GM13976 (cell line): Measurements from ENCODE around the gene ZNF280A.

Source experiments
- DNase-seq: peaks from one replicate; pipeline ENCODE4 v3.0.0; 2012; ENCODE audit warnings: low spot score
- in situ Hi-C: fragments of 300-500 bp; cut with MboI; formaldehyde crosslinking; loops from one replicate; pipeline ENCODE4 v1.12.0; 2022; ENCODE audit warnings: low sequenced_read_pairs, mixed read lengths, inconsistent platforms; ENCODE audit not compliant: unreplicated experiment
- TF ChIP-seq, protein P1 (sequence below): IDR thresholded peaks from 2 replicates; pipeline ENCODE4 v1.5.1; 2012; ENCODE audit warnings: borderline replicate concordance, mild to moderate bottlenecking; ENCODE audit not compliant: insufficient read depth; ENCODE audit errors: extremely low read depth, missing control alignments, control extremely low read depth

Gene ZNF280A, protein sequence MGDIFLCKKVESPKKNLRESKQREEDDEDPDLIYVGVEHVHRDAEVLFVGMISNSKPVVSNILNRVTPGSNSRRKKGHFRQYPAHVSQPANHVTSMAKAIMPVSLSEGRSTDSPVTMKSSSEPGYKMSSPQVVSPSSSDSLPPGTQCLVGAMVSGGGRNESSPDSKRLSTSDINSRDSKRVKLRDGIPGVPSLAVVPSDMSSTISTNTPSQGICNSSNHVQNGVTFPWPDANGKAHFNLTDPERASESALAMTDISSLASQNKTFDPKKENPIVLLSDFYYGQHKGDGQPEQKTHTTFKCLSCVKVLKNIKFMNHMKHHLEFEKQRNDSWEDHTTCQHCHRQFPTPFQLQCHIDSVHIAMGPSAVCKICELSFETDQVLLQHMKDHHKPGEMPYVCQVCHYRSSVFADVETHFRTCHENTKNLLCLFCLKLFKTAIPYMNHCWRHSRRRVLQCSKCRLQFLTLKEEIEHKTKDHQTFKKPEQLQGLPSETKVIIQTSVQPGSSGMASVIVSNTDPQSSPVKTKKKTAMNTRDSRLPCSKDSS

DNA sequence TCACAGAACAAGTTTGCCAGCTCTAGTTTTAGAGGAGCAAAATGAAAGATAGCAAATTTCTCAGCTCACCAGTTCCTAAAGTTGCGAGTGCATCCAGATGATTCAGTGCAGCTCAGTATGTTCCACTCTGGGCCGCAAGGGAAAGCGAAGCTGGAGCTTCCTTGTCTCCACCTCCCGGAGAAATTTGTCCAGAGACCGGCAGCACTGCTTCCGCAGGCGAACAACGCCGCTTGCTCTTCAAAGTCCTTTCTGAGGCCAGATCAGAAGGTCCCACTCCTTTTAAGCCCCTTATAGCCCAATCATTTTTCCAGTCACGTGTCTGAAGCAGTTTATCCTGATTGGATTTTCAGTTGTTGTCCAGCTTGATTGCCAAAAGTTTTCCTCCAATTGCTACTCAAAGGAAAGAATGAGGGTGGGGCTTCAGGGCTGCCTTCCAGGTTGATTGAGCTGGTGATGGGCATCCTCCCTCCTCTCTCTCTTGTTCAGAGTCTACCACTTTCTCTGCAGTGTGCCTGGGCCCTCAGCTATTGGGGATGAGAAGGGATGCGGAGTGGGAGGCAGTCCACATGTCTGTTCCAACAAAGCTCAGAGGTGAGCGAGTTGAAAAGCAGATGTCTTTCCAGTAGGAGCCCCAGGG lies at the start of gene ZNF280A:
Gene ZNF280A, minus strand, starts transcription at position 251 of the 637 bp plus-strand sequence. CDS start 4,640 bp downstream, outside the sequence.
- no peak for DNase-seq
- in situ Hi-C loops, result no loop called here

DNA sequence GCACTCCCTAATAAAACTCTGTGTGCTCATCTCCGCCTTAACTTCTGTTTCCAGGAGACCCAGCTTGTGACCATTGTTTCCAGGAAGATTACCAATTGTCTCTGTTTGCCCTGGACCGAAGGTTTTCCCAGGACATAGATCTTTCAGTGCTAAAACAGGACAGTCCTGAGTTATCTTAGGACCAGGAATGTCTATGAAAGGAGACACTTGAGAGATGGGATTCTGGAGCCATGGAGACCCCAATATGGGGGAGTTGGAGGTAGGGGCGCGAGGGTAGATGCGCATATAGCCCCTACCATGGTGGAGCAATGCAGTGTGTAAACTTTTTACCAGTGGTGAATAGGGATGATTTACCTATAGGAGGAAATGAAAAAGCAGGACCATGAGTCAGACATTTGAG lies 49.1 kb upstream of the ZNF280A start:
- no peak for DNase-seq
- TF ChIP-seq, protein P1, sequence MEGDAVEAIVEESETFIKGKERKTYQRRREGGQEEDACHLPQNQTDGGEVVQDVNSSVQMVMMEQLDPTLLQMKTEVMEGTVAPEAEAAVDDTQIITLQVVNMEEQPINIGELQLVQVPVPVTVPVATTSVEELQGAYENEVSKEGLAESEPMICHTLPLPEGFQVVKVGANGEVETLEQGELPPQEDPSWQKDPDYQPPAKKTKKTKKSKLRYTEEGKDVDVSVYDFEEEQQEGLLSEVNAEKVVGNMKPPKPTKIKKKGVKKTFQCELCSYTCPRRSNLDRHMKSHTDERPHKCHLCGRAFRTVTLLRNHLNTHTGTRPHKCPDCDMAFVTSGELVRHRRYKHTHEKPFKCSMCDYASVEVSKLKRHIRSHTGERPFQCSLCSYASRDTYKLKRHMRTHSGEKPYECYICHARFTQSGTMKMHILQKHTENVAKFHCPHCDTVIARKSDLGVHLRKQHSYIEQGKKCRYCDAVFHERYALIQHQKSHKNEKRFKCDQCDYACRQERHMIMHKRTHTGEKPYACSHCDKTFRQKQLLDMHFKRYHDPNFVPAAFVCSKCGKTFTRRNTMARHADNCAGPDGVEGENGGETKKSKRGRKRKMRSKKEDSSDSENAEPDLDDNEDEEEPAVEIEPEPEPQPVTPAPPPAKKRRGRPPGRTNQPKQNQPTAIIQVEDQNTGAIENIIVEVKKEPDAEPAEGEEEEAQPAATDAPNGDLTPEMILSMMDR, result no peak
- in situ Hi-C loops, result no loop called here

More for the DNA sequence above, at the start of gene ZNF280A:
- TF ChIP-seq, protein P1, result no peak

DNA sequence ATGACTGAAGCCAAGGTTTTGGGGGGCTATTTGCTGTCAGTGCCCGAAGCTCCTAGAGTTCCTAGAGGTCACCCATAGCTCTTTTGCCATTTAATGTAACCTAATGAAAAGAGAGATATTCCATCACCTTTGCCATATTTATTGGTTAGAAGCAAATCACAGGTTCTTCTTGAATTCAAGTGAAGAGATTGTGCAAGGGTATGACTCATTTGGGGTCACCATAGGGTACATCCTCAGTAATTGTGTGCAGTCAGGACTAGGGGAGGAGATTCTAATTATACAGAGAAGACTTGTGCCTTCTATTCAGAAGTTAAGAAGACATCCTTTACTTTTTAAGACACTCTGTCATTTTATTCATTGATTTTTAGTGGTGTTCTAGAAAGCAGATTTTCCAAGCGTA lies 45.9 kb upstream of the ZNF280A start:
- TF ChIP-seq, protein P1, result no peak
- in situ Hi-C loops, result no loop called here
- DNase-seq, result no peak

DNA sequence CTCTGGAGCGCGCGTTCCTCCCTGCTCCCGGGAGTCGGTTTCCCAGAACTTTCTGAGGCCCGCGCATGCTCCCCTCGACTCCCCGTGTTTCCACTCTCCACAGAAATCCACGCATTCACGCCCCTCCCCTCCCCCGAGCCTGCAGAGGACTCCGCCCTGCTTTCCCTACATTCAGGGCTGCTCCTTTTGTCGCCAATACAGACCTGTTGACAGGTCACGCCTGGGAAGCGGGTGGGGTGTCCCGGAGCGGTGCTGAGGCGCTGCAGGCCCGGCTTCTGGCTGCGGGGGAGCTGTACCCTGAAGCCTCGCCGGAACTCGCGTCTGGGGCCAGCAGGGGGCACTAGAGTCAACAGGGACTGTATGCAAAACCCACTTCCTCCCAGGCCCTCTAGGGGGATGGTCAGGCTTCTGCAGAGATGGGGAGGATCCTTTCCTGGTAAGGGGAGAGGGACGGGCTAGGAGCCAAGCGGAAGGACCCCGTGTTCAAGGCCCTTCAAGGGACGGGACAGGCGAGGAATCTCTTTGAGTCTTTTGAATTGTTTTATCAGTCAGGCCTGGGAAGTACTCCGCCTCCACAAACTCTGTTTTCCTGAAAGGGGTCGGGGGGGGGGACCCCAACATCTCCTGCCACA lies 39.0 kb upstream of the ZNF280A start, which contains the start of gene PRAME:
Gene PRAME, minus strand, starts transcription at position 294 of the 632 bp plus-strand sequence. CDS start 2,433 bp downstream, outside the sequence.
- in situ Hi-C loops, result no loop called here
- peak; percentile 91 for DNase-seq
- TF ChIP-seq, protein P1, result peak; percentile 69

DNA sequence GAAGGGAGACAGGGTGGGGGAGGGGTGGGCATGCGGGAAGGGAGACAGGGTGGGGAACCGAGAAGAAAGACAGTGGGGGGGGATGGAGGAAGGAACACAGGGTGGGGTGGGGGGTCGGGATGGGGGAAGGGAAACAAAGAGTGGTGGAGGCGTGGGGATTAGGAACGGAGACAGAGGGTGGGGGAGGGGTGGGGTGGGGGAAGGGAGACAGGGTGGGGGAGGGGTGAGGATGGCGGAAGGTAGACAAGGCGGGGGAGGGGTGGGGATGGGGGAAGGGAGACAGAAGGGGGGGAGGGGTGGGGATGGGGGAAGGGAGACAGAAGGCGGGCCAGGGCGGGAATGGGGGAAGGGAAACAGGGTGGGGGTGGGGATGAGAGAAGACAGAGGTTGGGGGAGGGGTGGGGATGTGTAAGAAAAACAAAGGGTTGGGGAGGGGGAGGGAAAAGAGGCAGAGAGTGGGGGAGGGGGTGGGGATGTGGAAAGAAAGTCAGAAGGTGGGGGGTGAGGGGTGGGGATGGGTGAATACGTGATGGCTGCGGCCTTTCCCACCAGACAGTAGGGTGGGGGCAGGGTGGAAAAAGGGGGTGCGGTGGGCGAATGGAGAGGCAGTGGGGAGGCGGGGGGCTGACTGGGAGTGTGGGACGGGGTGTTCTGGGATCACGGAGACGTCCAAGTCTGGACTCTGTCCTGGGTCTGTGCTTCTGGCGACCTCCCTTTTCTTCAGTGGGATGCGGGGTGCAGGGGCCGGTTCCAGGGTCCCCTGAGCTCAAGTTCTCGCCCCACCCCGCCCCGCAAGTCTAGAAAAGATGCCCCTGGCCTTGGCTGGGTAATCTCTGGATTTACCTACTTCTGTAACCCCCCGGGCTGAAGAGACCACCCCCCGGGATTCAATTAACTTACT lies 38.3 kb upstream of the ZNF280A start:
- TF ChIP-seq, protein P1, result no peak
- DNase-seq, result no peak
- in situ Hi-C loops, result no loop called here
